GM19239 (cell line): ENCODE data around the gene ARHGAP15.

Source experiments
- DNase-seq: peaks from one replicate; pipeline ENCODE4 v3.0.0; 2011; ENCODE audit warnings: low spot score; ENCODE audit not compliant: insufficient read length
- FAIRE-seq: peaks from 2 replicates; lab custom pipeline; 2011; peaks lifted over from hg19 to GRCh38; lab: Jason Lieb, UNC

Gene ARHGAP15

GRCh38 chr2:143545059-143545948 lies 416.1 kb downstream of the ARHGAP15 start:
- FAIRE-seq (no peak), DNase-seq (no peak)

- DNase-seq (no peak), FAIRE-seq (no peak)
Observed at GRCh38 chr2:143545949-143546255, 416.7 kb downstream of the ARHGAP15 start.

GRCh38 chr2:143548032-143548431 lies 418.8 kb downstream of the ARHGAP15 start:
- DNase-seq (no peak), FAIRE-seq (no peak)

GRCh38 chr2:143550500-143550899 lies 421.3 kb downstream of the ARHGAP15 start:
- DNase-seq (no peak), FAIRE-seq (no peak)

GRCh38 chr2:143551971-143552650 lies 422.9 kb downstream of the ARHGAP15 start:
- DNase-seq = no peak
- FAIRE-seq = no peak

- no peak for DNase-seq
- FAIRE-seq = no peak
Observed at GRCh38 chr2:143553261-143553660, 424.0 kb downstream of the ARHGAP15 start.

- DNase-seq = no peak
- no peak for FAIRE-seq
Observed at GRCh38 chr2:143558665-143559064, 429.4 kb downstream of the ARHGAP15 start.

- DNase-seq (no peak), FAIRE-seq (no peak)
Observed at GRCh38 chr2:143559147-143559546, 429.9 kb downstream of the ARHGAP15 start.

DNA sequence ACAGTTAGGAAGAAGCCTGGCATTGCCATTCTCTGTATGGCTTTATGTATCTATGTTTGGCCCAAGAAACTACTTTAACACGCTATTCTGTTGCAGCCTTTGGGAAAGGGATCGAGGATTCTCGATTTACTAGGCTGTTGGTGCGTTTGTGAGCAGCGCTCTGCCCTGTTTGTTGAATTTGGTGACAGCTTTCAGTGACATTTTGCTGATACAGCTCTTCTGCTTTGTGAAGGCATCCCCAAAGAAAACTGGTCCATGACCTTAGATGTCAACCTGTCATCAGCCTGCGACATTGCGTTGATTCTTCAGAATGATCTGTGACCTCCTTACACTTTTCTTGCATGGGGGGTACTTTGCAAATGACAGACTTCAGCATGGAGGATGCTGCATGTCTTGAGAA lies 431.5 kb downstream of the ARHGAP15 start:
- FAIRE-seq (no peak), DNase-seq (no peak)

GRCh38 chr2:143564419-143564818 lies 435.2 kb downstream of the ARHGAP15 start:
- peak; percentile 10 for DNase-seq
- FAIRE-seq = peak; percentile 39

DNA sequence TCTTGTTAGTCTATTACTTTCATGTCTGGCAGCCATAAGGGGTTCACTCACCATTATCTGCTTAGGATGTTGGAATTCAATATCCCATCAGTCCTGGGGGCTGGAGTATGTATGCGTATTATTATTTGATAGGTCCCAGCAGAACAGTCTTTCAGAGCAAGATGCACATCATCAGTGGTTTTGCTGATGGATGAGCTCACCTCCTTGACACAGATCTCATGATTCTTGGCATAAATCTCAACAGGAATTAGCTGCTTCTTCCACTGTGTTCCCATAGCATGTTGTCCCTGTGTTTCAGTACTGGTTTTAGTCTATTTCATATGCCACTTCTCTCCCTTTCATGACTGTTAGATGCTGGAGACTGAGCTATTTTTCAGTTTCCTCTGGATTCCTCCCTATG lies 442.5 kb downstream of the ARHGAP15 start:
- DNase-seq = no peak

DNA sequence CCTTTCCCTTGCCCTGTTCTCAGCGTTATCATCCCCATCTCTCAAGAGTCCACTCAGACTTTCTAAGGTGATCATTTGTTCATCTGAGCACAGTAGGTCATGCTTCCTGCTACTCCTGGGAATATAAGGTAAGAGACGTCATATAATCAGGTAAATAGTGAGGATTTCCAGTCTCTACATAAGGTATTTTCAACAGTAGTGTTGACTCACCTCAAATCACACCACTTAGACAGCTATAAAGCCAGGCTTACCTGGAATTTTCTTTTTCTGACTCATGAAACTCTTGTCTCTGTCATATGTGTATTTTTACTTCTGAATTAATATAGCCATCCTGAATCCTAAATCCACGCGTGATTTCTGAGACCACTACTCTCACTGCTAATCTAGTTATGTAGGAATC lies 443.2 kb downstream of the ARHGAP15 start:
- DNase-seq (no peak), FAIRE-seq (no peak)

More for the DNA sequence above, 442.5 kb downstream of the ARHGAP15 start:
- no peak for FAIRE-seq

DNA sequence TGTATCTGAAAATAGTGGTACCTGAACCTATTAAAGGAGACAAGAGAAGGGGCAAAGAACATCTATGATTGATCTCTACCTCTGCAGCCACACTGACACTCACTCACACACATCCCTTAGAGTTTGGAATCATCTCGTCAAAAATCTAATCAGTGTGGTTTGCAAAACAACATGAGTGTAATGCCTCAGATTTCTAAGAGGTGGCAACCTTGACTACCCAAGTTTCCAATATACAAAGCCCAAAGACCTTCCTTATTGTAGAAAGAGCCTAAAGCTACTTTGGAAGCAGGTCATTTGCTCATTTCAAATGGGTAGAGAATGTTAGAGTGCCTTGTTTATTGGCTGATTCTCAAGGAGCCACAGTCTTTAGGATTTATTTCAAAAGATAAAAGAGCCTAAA lies 444.9 kb downstream of the ARHGAP15 start:
- no peak for FAIRE-seq
- DNase-seq = no peak

DNA sequence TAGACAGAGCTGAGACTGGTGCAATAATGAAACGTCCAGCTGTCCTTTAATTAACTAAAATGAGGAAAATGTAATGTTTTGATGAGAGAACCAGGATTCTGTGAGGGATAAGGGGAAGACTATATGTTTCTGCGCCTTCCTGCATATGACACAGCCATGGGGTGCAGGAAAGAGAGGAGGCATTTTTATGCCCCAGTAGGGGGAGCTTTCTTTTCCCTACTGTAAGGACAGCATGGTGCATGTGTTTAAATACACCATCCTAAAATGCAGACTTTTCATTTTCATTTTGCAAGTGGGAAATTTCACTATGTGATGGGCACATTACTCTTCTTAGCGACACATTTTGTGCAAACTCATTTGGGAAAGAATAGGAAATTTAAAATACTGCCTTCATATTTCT lies 446.1 kb downstream of the ARHGAP15 start:
- FAIRE-seq (no peak), DNase-seq (no peak)

DNA sequence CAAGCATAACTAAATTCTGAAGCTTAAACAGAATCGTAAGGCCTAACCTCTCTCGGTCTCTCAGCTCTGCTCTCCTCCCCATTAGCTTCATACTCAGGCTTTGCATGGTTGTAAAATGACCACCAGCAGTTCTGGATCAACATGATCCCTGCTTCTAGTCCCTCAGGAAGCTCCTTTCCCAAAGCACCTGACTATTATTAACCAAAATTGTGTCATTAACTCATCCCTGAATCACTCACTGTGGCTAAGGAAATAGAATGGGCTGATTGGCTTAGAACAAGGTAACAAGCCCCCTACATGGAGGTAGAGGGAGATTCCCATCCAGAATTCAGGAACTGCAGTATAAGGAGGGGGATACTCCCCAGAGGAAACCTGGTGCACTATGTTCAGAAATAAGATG lies 448.3 kb downstream of the ARHGAP15 start:
- DNase-seq = no peak

DNA sequence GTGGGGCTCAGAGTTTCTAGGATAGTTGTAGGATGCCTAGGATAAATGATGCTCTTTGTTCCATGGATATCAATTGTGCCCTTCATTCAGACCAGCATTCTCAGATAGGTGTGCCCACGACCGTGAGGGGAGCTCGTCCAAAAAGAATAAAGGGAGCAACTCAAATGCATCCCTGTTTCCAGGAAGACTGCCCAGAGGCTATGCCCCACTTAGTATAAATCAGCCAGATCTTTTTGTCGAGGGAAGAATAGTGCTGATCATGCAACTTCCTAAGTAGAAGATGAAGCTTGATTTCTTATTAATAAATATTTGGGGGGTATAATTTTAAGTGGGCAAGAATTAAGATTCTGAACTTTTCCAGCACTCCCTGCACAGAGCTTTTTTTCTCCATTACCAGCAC lies 450.2 kb downstream of the ARHGAP15 start:
- DNase-seq (no peak), FAIRE-seq (no peak)

More for the DNA sequence above, 448.3 kb downstream of the ARHGAP15 start:
- no peak for FAIRE-seq

GRCh38 chr2:143581134-143581533 lies 451.9 kb downstream of the ARHGAP15 start:
- no peak for FAIRE-seq
- DNase-seq = no peak

DNA sequence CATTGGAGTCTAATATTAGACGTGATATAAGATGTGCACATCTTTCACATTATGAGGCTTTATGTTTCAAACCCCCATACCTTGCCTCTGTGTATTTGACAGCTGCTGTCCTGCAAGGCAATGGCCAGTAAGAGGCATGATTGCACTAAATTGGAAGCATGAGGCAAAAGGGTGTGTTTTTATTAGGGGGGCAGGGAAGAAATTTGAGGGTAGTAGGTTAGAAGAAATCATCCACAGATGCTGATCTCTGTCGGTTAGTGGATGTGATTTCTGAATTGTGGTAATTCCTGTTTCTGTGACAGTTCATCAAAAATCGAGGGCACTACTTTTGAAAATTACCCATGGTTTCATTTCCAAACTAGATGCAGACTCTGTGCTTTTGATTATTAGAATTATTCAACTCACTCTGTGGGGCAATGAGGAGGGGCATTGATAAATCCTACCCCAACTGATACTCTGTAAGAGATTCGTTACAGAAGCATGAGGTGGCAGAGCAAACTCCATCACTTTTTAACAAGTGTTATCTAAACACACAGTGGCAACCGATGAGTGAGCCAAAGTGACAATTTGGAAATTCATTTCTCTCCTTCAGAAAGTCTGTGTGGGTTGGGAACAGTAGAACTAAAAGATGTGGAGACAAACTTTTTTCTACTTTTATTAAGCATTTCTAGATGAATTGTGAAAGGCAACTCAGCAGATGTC lies 453.0 kb downstream of the ARHGAP15 start:
- no peak for DNase-seq
- no peak for FAIRE-seq

GRCh38 chr2:143584936-143585335 lies 455.7 kb downstream of the ARHGAP15 start:
- DNase-seq (no peak), FAIRE-seq (no peak)

DNA sequence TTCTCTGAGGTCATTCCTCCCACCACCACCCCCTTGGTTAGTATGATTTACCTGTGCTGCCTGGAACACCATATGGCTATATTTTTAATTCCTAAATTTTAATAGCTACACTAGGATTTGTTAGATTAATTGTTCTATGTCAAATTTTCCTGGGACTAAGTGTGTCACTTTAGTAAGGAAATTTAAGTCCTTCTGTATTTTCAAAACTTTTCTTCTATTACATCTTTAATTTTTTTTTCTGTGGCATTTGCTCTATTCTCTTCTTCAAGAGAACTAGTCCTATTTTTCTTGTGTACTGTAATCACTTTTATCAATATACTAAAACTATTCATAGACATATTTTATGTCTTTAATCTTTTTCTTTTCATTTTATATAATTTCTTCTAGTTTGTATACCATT lies 456.9 kb downstream of the ARHGAP15 start:
- FAIRE-seq (no peak), DNase-seq (no peak)

GRCh38 chr2:143588746-143589145 lies 459.5 kb downstream of the ARHGAP15 start:
- FAIRE-seq (no peak), DNase-seq (no peak)
